Smooth muscle cell (in vitro differentiated cells): ENCODE measurements around the gene MRPS10. TPM values are rescaled to one million over a fixed set of nuclear protein-coding genes. Genes with fewer than 3 reads are reported as not detected.

Experiments
- DNase-seq: peaks from one replicate; lab custom pipeline; 2025; ENCODE audit not compliant: unreplicated experiment; lab: John Stamatoyannopoulos, UW
- H2AFZ ChIP-seq: fragments of 200-600 bp; sonication (generic); 2 replicates; pipeline ENCODE4 v1.6.0; 2016; ENCODE audit warnings: antibody characterized with exemption, low read depth, mild to moderate bottlenecking
- H3F3A ChIP-seq: fragments of 200-600 bp; sonication (generic); 2 replicates; pipeline ENCODE4 v1.6.0; 2017; ENCODE audit warnings: antibody characterized with exemption, low read depth
- H3K27ac ChIP-seq: fragments of 200-600 bp; sonication (generic); 2 replicates; pipeline ENCODE4 v1.5.1; 2016; ENCODE audit warnings: low read depth, mild to moderate bottlenecking
- H3K27me3 ChIP-seq: fragments of 200-600 bp; sonication (generic); 2 replicates; pipeline ENCODE4 v1.6.1; 2016; ENCODE audit warnings: low read depth, mild to moderate bottlenecking
- H3K36me3 ChIP-seq: fragments of 200-600 bp; sonication (generic); 2 replicates; pipeline ENCODE4 v1.5.1; 2016; ENCODE audit warnings: low read depth
- H3K4me1 ChIP-seq: fragments of 200-600 bp; sonication (generic); 2 replicates; pipeline ENCODE4 v1.5.1; 2016; ENCODE audit warnings: low read depth
- H3K4me2 ChIP-seq: fragments of 200-600 bp; sonication (generic); 2 replicates; pipeline ENCODE4 v1.6.0; 2016; ENCODE audit warnings: mild to moderate bottlenecking
- H3K4me3 ChIP-seq: fragments of 200-600 bp; sonication (generic); 2 replicates; pipeline ENCODE4 v1.5.1; 2016; ENCODE audit warnings: mild to moderate bottlenecking
- H3K79me2 ChIP-seq: fragments of 200-600 bp; sonication (generic); 2 replicates; pipeline ENCODE4 v1.6.0; 2016; ENCODE audit warnings: low read depth, mild to moderate bottlenecking
- H3K9ac ChIP-seq: fragments of 200-600 bp; sonication (generic); 2 replicates; pipeline ENCODE4 v1.6.0; 2016; ENCODE audit warnings: low read depth
- H3K9me3 ChIP-seq: fragments of 200-600 bp; sonication (generic); replicated peaks from 2 replicates; pipeline ENCODE4 v1.5.1; 2016; ENCODE audit warnings: low read depth
- H4K20me1 ChIP-seq: fragments of 200-600 bp; sonication (generic); 2 replicates; pipeline ENCODE4 v1.6.0; 2016; ENCODE audit warnings: low read depth
- WGBS: methylation state at CpG from one replicate; pipeline ENCODE4 v1.1.7; 2016; ENCODE audit warnings: low lambda C conversion rate; 5-methylcytosine and 5-hydroxymethylcytosine counted together
- polyA plus RNA-seq: library from polyadenylated mRNA; unstranded; fragments of >200 nt; fragmentation: Nextera tagmentation; extraction: Ambion mirVana; gene quantifications from 2 replicates; pipeline ENCODE4 v1.2.1, GENCODE V29; 2016
- total RNA-seq: library from RNA; depleted of rRNA; stranded (reverse); fragments of >200 nt; gene quantifications from 2 replicates; pipeline ENCODE4 v1.2.3, GENCODE V29; 2014
- TF ChIP-seq, protein P1 (sequence below): fragments of 200-600 bp; sonication (generic); IDR thresholded peaks from 2 replicates; pipeline ENCODE4 v1.5.1; 2017; ENCODE audit warnings: borderline replicate concordance, mild to moderate bottlenecking, antibody characterized with exemption; ENCODE audit not compliant: insufficient read depth, poor library complexity, severe bottlenecking

The MRPS10 gene
- total and polyA plus RNA-seq, 2 experiments from 2014 or later, result 41.1 to 47.8 TPM

DNA sequence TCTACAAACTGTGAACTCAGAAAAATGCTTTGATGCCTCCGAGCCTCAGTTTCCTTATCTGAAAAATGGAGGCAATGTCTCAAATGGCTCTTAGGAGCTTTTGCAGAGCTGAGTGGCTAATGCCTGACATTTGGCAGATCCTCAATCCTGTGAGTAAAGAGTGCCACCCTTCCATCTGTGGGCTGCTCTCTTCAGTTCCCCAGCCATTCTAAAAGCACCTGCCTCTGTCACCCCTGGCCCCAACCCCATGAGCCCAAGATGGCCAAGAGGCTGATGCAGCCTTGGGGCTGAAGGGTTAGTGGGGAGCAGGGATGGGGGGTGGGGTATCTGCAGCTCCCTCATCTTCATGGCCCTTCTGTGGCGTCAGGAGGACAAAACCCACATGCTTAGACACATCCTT lies 59.0 kb downstream of the MRPS10 start:
- 82% methylated on average over 2 of the region's 2 CpGs for WGBS
- Histone ChIP-seq H3K4me1 (no peaks in the 10 kb centered on the region), H3K9ac (no peak overlapping the region), H3K9me3 (no peaks in the 10 kb centered on the region), H3K4me2 (no peak overlapping the region), H3K79me2 (no peaks in the 10 kb centered on the region), H3K27ac (no peak overlapping the region), H2AFZ (no peak overlapping the region), H3K36me3 (no peaks in the 10 kb centered on the region), H3K4me3 (no peak overlapping the region), H3F3A (no peaks in the 10 kb centered on the region), H4K20me1 (no peaks in the 10 kb centered on the region), H3K27me3 (no peaks in the 10 kb centered on the region)
- DNase-seq, result no peak
- TF ChIP-seq, protein P1, sequence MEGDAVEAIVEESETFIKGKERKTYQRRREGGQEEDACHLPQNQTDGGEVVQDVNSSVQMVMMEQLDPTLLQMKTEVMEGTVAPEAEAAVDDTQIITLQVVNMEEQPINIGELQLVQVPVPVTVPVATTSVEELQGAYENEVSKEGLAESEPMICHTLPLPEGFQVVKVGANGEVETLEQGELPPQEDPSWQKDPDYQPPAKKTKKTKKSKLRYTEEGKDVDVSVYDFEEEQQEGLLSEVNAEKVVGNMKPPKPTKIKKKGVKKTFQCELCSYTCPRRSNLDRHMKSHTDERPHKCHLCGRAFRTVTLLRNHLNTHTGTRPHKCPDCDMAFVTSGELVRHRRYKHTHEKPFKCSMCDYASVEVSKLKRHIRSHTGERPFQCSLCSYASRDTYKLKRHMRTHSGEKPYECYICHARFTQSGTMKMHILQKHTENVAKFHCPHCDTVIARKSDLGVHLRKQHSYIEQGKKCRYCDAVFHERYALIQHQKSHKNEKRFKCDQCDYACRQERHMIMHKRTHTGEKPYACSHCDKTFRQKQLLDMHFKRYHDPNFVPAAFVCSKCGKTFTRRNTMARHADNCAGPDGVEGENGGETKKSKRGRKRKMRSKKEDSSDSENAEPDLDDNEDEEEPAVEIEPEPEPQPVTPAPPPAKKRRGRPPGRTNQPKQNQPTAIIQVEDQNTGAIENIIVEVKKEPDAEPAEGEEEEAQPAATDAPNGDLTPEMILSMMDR, result no peak

DNA sequence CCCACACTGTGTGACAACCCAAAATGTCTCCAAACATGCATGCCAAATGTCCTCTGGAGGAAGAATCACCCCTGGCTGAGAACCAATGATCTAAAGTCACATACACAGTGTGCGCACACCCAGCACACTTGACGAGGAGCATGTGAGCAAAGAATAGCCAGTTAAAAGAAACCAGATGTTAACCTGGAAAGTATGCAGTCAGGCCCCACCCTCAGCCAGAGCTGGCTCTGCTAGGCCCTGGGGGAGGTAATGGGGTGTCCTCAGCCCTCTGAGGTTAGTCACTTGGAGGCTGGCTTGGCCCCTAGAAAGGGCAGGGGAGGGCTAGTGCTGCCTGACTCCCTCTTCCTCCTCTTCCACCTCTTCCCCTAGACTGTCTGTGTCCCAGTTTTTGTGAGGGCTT lies 59.6 kb downstream of the MRPS10 start:
- H2AFZ ChIP-seq, result no peak overlapping the region
- H3K4me3 ChIP-seq, result no peak overlapping the region
- H3K9ac ChIP-seq, result no peak overlapping the region
- H3F3A ChIP-seq, result no peaks in the 10 kb centered on the region
- TF ChIP-seq, protein P1, result no peak
- H3K36me3 ChIP-seq, result no peaks in the 10 kb centered on the region
- no peaks in the 10 kb centered on the region for H4K20me1 ChIP-seq
- H3K4me1 ChIP-seq, result no peaks in the 10 kb centered on the region
- no peak overlapping the region for H3K4me2 ChIP-seq
- WGBS, result 58% methylated on average over 2 of the region's 2 CpGs
- no peaks in the 10 kb centered on the region for H3K79me2 ChIP-seq
- H3K9me3 ChIP-seq, result no peaks in the 10 kb centered on the region
- no peak for DNase-seq
- H3K27ac ChIP-seq, result no peak overlapping the region
- no peaks in the 10 kb centered on the region for H3K27me3 ChIP-seq

Other genes starting within 250 kb of the MRPS10 start
- 9.8 and 11.3 TPM in 2 replicates for gene TAF8, start 167.3 kb downstream of the MRPS10 start, total RNA-seq
- gene TAF8, start 167.3 kb downstream of the MRPS10 start, polyA plus RNA-seq, result 8.1 and 9.3 TPM in 2 replicates
- gene C6orf132, start 75.2 kb downstream of the MRPS10 start, total RNA-seq, result 4.5 and 4.9 TPM in 2 replicates
- gene C6orf132, start 75.2 kb downstream of the MRPS10 start, polyA plus RNA-seq, result 1.4 and 7.0 TPM in 2 replicates
- gene GUCA1A, start 44.5 kb downstream of the MRPS10 start, total RNA-seq, result 1.6 and 2.3 TPM in 2 replicates
- 3.9 and 7.2 TPM in 2 replicates for gene GUCA1A, start 44.5 kb downstream of the MRPS10 start, polyA plus RNA-seq
- 0.27 TPM in 2 replicates for gene GUCA1B, start 22.9 kb downstream of the MRPS10 start, total RNA-seq
- gene GUCA1B, start 22.9 kb downstream of the MRPS10 start, polyA plus RNA-seq, result 0.24 TPM in 1 of 2 replicates, not detected in the other
- 3.5 and 3.7 TPM in 2 replicates for gene TRERF1, start 234.1 kb upstream of the MRPS10 start, total RNA-seq
- 4.5 and 5.3 TPM in 2 replicates for gene TRERF1, start 234.1 kb upstream of the MRPS10 start, polyA plus RNA-seq